Thyroid gland (tissue), 4 donors: ENCODE results near the gene HS6ST3.

Experiments
- POLR2A ChIP-seq, 2 donors: fragments of 450-650 bp; IDR thresholded peaks; one replicate each; pipeline ENCODE4 v1.6.1; 2017; ENCODE audit warnings: antibody characterized with exemption in 2 of 2, mild to moderate bottlenecking in 2 of 2, moderate library complexity in 1 of 2
- TF ChIP-seq, protein P1 (sequence below), 6 experiments: fragments of 200-600 bp in 3 of 6; fragments of 450-650 bp in 3 of 6; sonication (generic) in 3 of 6; IDR thresholded peaks; one replicate each; pipeline ENCODE4 v1.5.1; 2016 to 2019; ENCODE audit warnings: antibody characterized with exemption in 6 of 6, mild to moderate bottlenecking in 2 of 6, inconsistent platforms in 1 of 6, moderate library complexity in 1 of 6

DNA sequence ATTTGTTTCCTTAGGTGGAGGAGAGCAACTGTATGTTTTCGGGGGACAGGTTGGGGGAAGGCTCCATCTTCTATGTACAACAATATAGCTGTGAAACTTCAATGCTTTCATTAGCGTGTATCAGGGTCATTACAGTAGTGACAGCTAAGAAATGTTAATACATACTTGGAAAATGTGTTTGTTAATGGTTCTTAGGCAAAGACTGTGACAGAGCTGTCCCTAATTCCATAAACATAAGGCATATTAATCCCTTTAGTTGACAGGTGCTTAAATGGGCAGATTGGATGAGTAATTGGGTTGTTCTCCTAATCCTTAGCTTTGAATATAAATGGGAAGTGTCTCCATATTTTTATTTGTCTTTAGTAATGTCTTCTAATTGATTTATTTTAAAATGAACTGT is 313.7 kb downstream of the HS6ST3 start:
- TF ChIP-seq POLR2A (IDR thresholded peaks at IDR 0.05): no peak
- TF ChIP-seq, protein P1, sequence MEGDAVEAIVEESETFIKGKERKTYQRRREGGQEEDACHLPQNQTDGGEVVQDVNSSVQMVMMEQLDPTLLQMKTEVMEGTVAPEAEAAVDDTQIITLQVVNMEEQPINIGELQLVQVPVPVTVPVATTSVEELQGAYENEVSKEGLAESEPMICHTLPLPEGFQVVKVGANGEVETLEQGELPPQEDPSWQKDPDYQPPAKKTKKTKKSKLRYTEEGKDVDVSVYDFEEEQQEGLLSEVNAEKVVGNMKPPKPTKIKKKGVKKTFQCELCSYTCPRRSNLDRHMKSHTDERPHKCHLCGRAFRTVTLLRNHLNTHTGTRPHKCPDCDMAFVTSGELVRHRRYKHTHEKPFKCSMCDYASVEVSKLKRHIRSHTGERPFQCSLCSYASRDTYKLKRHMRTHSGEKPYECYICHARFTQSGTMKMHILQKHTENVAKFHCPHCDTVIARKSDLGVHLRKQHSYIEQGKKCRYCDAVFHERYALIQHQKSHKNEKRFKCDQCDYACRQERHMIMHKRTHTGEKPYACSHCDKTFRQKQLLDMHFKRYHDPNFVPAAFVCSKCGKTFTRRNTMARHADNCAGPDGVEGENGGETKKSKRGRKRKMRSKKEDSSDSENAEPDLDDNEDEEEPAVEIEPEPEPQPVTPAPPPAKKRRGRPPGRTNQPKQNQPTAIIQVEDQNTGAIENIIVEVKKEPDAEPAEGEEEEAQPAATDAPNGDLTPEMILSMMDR (IDR thresholded peaks at IDR 0.05): no peak
